Transverse colon (tissue), 4 donors: ENCODE results near the gene VTN. TPM values are rescaled to one million over a fixed set of nuclear protein-coding genes. Genes with fewer than 3 reads are reported as not detected.
A peak's percentile ranks its signal among the peaks of the same experiment; 100 is the strongest.

Experiments used
- DNase-seq: peaks from one replicate; pipeline ENCODE4 v3.0.0-alpha.2; 2019
- H3K27ac ChIP-seq, 4 donors: fragments of 200-600 bp; sonication (generic); 2 replicates each; pipeline ENCODE4 v1.5.1; 2016 to 2018; ENCODE audit warnings: inconsistent platforms in 4 of 4
- H3K27me3 ChIP-seq: fragments of 200-600 bp; sonication (generic); 2 replicates; pipeline ENCODE4 v1.5.1; 2017; ENCODE audit warnings: inconsistent platforms
- H3K36me3 ChIP-seq, 4 donors: fragments of 200-600 bp; sonication (generic); 2 replicates each; pipeline ENCODE4 v1.5.1; 2017 to 2019; ENCODE audit warnings: inconsistent platforms in 4 of 4
- H3K4me1 ChIP-seq, 4 donors: fragments of 200-600 bp; sonication (generic); 2 replicates each; pipeline ENCODE4 v1.5.1; 2017 to 2020; ENCODE audit warnings: inconsistent platforms in 4 of 4
- H3K4me3 ChIP-seq, 4 donors: fragments of 200-600 bp; sonication (generic); 1 replicate in 1 of 4; 2 replicates in 3 of 4; pipeline versions ENCODE4 v1.5.1 to v1.6.1; 2017 to 2019; ENCODE audit warnings: inconsistent platforms in 4 of 4
- H3K9me3 ChIP-seq, 2 donors: fragments of 200-600 bp; sonication (generic); 2 replicates each; pipeline ENCODE4 v1.5.1; 2017 to 2019; ENCODE audit warnings: inconsistent platforms in 2 of 2
- CTCF ChIP-seq, 5 experiments: fragments of 200-600 bp in 3 of 5; fragments of 450-650 bp in 2 of 5; sonication (generic) in 3 of 5; IDR thresholded peaks; 1 replicate in 2 of 5; 2 replicates in 3 of 5; pipeline ENCODE4 v1.5.1; 2016 to 2017; ENCODE audit warnings: antibody characterized with exemption in 5 of 5, inconsistent platforms in 3 of 5, mild to moderate bottlenecking in 2 of 5, moderate library complexity in 1 of 5
- EP300 ChIP-seq: sonication (generic); formaldehyde crosslinking; IDR thresholded peaks from one replicate; pipeline ENCODE4 v1.6.1; 2017; ENCODE audit warnings: antibody characterized with exemption, low read depth
- POLR2A ChIP-seq: fragments of 450-650 bp; IDR thresholded peaks from one replicate; pipeline ENCODE4 v1.6.1; 2016; ENCODE audit warnings: antibody characterized with exemption, mild to moderate bottlenecking, moderate library complexity
- POLR2AphosphoS5 ChIP-seq, 3 donors: sonication (generic); formaldehyde crosslinking; IDR thresholded peaks; one replicate each; pipeline ENCODE4 v1.6.1; 2016; ENCODE audit warnings: antibody characterized with exemption in 3 of 3
- WGBS, 2 donors: methylation state at CpG; one replicate each; pipeline ENCODE4 v1.1.5; 2018; ENCODE audit warnings: low coverage in 1 of 2; 5-methylcytosine and 5-hydroxymethylcytosine counted together
- in situ Hi-C, 4 donors: fragments of 200-750 bp; cut with MboI; loops; one replicate each; pipeline versions ENCODE4 v1.15.0 to v1.15.1; 2017; ENCODE audit warnings: low sequenced_read_pairs in 3 of 4, low pct_ligation_motif_present in 1 of 4, low pct_unique_long_range_greater_than_20kb in 1 of 4
- intact Hi-C: fragments of 100-400 bp; cut with DNase I; formaldehyde crosslinking; loops from one replicate; pipeline ENCODE4 v1.15.1; 2023; ENCODE audit warnings: low total_unique reads
- total RNA-seq, 4 donors: library from RNA; depleted of rRNA; stranded (reverse); fragments of >200 nt; gene quantifications; one replicate each; pipeline ENCODE4 v1.1.0, GENCODE V29; 2016

The VTN gene
- total RNA-seq, 4 donors from 2014 or later: not detected

DNA sequence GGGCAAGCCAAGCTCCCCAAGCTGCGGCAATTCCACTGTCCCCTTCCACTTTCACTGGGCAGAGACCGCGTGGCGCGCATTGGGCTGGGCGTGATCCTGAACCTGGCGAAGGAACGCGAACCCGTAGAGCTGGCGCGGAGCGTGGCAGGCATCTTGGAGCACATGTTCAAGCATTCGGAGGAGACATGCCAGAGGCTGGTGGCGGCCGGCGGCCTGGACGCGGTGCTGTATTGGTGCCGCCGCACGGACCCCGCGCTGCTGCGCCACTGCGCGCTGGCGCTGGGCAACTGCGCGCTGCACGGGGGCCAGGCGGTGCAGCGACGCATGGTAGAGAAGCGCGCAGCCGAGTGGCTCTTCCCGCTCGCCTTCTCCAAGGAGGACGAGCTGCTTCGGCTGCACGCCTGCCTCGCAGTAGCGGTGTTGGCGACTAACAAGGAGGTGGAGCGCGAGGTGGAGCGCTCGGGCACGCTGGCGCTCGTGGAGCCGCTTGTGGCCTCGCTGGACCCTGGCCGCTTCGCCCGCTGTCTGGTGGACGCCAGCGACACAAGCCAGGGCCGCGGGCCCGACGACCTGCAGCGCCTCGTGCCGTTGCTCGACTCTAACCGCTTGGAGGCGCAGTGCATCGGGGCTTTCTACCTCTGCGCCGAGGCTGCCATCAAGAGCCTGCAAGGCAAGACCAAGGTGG, 11.2 kb upstream of the VTN start:
- H3K9me3 ChIP-seq: no peaks in the 10 kb centered on the region
- intact Hi-C loops: loop anchor here (5.0 kb wide), 1 partner anchor 161 kb away; no protein-coding TSS in a partner anchor
- H3K36me3 ChIP-seq: no peaks in the 10 kb centered on the region
- no peak overlapping the region for H3K27ac ChIP-seq
- H3K4me3 ChIP-seq: peak overlapping the region in 1 of 4 donors; percentile 20
- TF ChIP-seq CTCF (IDR thresholded peaks at IDR 0.05): peak; percentile 20 to 36 (median 25)
- no peak for TF ChIP-seq POLR2A
- WGBS, 2 donors: 44% methylated on average over 42 of the region's 72 CpGs; no CpG with 5 or more reads in 1 of the 2 donors
- DNase-seq: peak; percentile 47
- peaks cover 0 to 19% (median 8%) of the 10 kb centered on the region in 4 donors for H3K4me1 ChIP-seq
- H3K27me3 ChIP-seq: no peaks in the 10 kb centered on the region
- in situ Hi-C loops: no loop called here

GRCh38 chr17:28379814-28380801, 10.0 kb upstream of the VTN start:
- Histone ChIP-seq H3K27ac (no peak overlapping the region), H3K4me1 (peaks cover 0 to 15% (median 6%) of the 10 kb centered on the region in 4 donors), H3K4me3 (no peak overlapping the region), H3K36me3 (no peaks in the 10 kb centered on the region), H3K27me3 (no peaks in the 10 kb centered on the region), H3K9me3 (no peaks in the 10 kb centered on the region)
- no peak for TF ChIP-seq EP300
- no peak for TF ChIP-seq POLR2A
- TF ChIP-seq CTCF (IDR thresholded peaks at IDR 0.05): no peak
- TF ChIP-seq POLR2AphosphoS5 (IDR thresholded peaks at IDR 0.05): no peak
- 86 to 89% methylated on average over 4 to 10 of the region's 10 CpGs for WGBS, 2 donors
- in situ Hi-C loops (no loop called here), intact Hi-C loops (loop anchor here (5.0 kb wide), 1 partner anchor 162 kb away; no protein-coding TSS in a partner anchor)
- DNase-seq: no peak

DNA sequence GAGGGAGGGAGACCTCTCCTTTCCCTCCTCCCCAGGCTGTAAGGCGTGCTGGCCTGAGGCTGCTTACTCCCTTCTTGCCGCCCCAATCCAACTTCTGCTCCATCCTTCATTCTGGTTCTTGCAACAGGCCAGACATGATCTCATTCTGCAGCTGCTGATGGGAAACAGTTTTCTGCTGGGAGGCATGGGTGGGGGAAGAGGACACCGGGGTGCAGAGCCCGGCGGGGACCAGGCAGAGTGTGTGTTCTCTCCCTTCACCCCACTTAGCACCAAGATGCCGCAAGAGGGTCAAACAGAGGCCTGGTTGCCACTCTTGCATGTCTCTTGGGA, 2.8 kb upstream of the VTN start:
- TF ChIP-seq CTCF (IDR thresholded peaks at IDR 0.05): no peak
- no peak for TF ChIP-seq POLR2AphosphoS5 (IDR thresholded peaks at IDR 0.05)
- no peak for TF ChIP-seq POLR2A
- no peak for TF ChIP-seq EP300
- no peaks in the 10 kb centered on the region for H3K9me3 ChIP-seq
- 80 to 89% methylated on average over 2 to 6 of the region's 6 CpGs for WGBS, 2 donors
- in situ Hi-C loops: no loop called here
- H3K4me1 ChIP-seq: peaks cover 8 to 20% (median 15%) of the 10 kb centered on the region in 4 donors
- H3K36me3 ChIP-seq: no peaks in the 10 kb centered on the region
- H3K27ac ChIP-seq: no peak overlapping the region
- H3K4me3 ChIP-seq: peak overlapping the region in 1 of 4 donors; percentile 56
- no peak for DNase-seq
- intact Hi-C loops: no loop called here
- H3K27me3 ChIP-seq: peaks cover 18% of the 10 kb centered on the region
